HG02798 (cell line): Measurements from ENCODE around the gene GSPT1.
"Not testable (repeated sequence)": the region's sequence is repeated elsewhere in the genome, so short reads cannot be mapped to it uniquely, and the experiment has no call there.

Experiments
- ATAC-seq: cut with Tn5 transposase; IDR thresholded peaks from one replicate; pipeline ENCODE4 v1.9.1; 2021; ENCODE audit warnings: mild to moderate bottlenecking; ENCODE audit not compliant: unreplicated experiment, poor library complexity

The GSPT1 gene

DNA sequence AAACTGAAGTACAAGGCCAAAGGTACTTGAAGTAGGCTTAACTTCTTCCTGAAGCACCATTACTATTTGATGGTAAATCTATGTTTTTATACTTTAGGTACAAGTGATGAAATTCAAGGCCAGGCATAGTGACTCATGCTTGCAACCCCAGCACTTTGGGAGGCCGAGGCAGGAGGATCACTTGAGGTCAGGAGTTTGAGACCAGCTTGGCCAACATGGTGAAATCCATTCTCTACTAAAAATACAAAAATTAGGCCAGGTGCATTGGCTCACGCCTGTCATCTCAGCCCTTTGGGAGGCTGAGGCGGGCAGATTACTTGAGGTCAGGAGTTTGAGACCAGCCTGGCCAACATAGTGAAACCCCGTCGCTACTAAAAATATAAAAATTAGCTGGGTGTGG, 92.1 kb downstream of the GSPT1 start:
- not testable (repeated sequence) for ATAC-seq

DNA sequence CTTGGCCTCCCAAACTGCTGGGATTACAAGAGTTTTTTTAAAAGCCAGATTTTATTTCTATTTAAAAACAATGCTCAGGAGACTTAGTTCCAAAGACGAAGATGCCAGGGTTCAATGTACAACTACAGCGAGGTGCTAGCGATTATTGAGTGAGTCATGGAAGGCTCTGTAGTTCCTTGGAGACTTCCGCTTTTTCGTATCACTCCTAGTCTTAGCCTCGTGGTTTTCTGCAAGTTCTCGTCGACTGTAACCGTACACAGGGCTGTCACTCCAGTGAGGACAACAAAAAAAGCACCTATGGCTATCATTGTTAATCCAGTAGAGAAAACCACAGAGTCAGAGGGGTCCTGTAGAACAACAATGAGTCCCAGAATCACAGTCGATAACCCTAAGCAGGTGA, 96.0 kb downstream of the GSPT1 start:
- no peak for ATAC-seq

GRCh38 chr16:11818970-11819369, 96.8 kb downstream of the GSPT1 start:
- not testable (repeated sequence) for ATAC-seq
